ENCODE measurements around the gene TRIM24.

DNA sequence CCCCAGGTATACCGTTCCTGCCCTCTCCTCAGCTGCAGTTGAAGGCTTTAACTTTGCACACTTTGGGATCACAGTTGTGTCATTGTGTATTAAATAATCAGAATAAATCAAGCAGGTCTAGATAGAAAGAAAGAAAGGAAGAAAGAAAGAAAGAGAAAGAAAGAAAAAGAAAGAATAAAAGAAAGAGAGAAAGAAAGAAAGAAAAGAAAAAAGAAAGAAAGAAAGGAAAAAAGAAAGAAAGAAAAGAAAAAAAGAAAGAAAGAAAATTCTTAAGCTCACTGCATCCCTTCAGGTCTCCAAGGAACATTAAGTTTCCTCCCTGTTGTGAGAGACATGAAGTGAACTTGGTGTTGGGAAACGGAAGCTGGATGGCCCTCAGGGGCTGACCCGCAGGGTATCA, 17.2 kb upstream of the TRIM24 start:
- TF ChIP-seq, protein P1, sequence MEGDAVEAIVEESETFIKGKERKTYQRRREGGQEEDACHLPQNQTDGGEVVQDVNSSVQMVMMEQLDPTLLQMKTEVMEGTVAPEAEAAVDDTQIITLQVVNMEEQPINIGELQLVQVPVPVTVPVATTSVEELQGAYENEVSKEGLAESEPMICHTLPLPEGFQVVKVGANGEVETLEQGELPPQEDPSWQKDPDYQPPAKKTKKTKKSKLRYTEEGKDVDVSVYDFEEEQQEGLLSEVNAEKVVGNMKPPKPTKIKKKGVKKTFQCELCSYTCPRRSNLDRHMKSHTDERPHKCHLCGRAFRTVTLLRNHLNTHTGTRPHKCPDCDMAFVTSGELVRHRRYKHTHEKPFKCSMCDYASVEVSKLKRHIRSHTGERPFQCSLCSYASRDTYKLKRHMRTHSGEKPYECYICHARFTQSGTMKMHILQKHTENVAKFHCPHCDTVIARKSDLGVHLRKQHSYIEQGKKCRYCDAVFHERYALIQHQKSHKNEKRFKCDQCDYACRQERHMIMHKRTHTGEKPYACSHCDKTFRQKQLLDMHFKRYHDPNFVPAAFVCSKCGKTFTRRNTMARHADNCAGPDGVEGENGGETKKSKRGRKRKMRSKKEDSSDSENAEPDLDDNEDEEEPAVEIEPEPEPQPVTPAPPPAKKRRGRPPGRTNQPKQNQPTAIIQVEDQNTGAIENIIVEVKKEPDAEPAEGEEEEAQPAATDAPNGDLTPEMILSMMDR (conservative IDR thresholded peaks at IDR 0.05; ENCODE audit: low read length), result no peak
- no peak for TF ChIP-seq EZH2phosphoT487 (IDR thresholded peaks at IDR 0.05; ENCODE audit: borderline replicate concordance)
